Fibroblast of villous mesenchyme (primary cell): ENCODE measurements around the gene RRBP1. TPM values are rescaled to one million over a fixed set of nuclear protein-coding genes. Genes with fewer than 3 reads are reported as not detected.

ENCODE experiments used
- DNase-seq: peaks from one replicate; pipeline ENCODE4 v3.0.0-alpha.2; 2010; ENCODE audit warnings: low read depth
- H3K4me3 ChIP-seq: 2 replicates; pipeline ENCODE4 v1.5.1; 2011; ENCODE audit warnings: low read depth, mild to moderate bottlenecking, low read length
- CTCF ChIP-seq: IDR thresholded peaks from 2 replicates; pipeline ENCODE4 v1.5.1; 2012; ENCODE audit warnings: low read depth, mild to moderate bottlenecking, low read length; ENCODE audit not compliant: insufficient read depth
- total RNA-seq: library from RNA; depleted of rRNA; stranded (reverse); fragments of >200 nt; gene quantifications from 2 replicates; pipeline ENCODE4 v1.2.3, GENCODE V29; 2012

RRBP1 gene
- total RNA-seq, 1 donor: 123 TPM

- H3K4me3 ChIP-seq: no peak overlapping the region
- DNase-seq: peak; percentile 24
- peak; percentile 58 for TF ChIP-seq CTCF
These were observed 64.7 kb downstream of the RRBP1 start for GRCh38 chr20:17617212-17617867.

- no peak for DNase-seq
- no peak overlapping the region for H3K4me3 ChIP-seq
- TF ChIP-seq CTCF: no peak
These were observed 65.4 kb downstream of the RRBP1 start for GRCh38 chr20:17616480-17617211.

- DNase-seq: no peak
- TF ChIP-seq CTCF: no peak
These were observed 66.2 kb downstream of the RRBP1 start for GRCh38 chr20:17615645-17616479.

GRCh38 chr20:17614812-17615644 lies 67.0 kb downstream of the RRBP1 start:
- no peak overlapping the region for H3K4me3 ChIP-seq
- DNase-seq: no peak
- no peak for TF ChIP-seq CTCF

More at GRCh38 chr20:17615645-17616479, 66.2 kb downstream of the RRBP1 start:
- no peak overlapping the region for H3K4me3 ChIP-seq

GRCh38 chr20:17614176-17614811 lies 67.7 kb downstream of the RRBP1 start:
- TF ChIP-seq CTCF: no peak
- peak; percentile 69 for DNase-seq

More at GRCh38 chr20:17614176-17614811, 67.7 kb downstream of the RRBP1 start:
- H3K4me3 ChIP-seq: no peak overlapping the region
